Keratinocyte (primary cell): ENCODE results near the gene TRDN. TPM values are rescaled to one million over a fixed set of nuclear protein-coding genes. Genes with fewer than 3 reads are reported as not detected.

Experiments used
- DNase-seq: peaks from one replicate; pipeline ENCODE4 v3.0.0-alpha.2; 2011; ENCODE audit warnings: low read depth, missing footprints, low spot score
- FAIRE-seq: peaks from 2 replicates; lab custom pipeline; 2011; peaks lifted over from hg19 to GRCh38; lab: Jason Lieb, UNC
- H2AFZ ChIP-seq: 2 replicates; pipeline ENCODE4 v1.6.0; 2012; ENCODE audit warnings: low read length, control low read depth, inconsistent platforms; ENCODE audit not compliant: control insufficient read depth
- H3K27ac ChIP-seq: 2 replicates; pipeline ENCODE4 v1.5.1; 2011; ENCODE audit warnings: low read length; ENCODE audit not compliant: control insufficient read depth, insufficient read depth
- H3K27me3 ChIP-seq: 3 replicates; pipeline ENCODE4 v1.6.0; 2011; ENCODE audit warnings: low read length; ENCODE audit not compliant: control insufficient read depth, insufficient read depth; ENCODE audit errors: extremely low read depth
- H3K36me3 ChIP-seq, 2 experiments: 2 replicates in 1 of 2; 3 replicates in 1 of 2; pipeline ENCODE4 v1.5.1; 2011; ENCODE audit warnings: low read length in 2 of 2, mild to moderate bottlenecking in 1 of 2; ENCODE audit not compliant: control insufficient read depth in 2 of 2, insufficient read depth in 2 of 2; ENCODE audit errors: extremely low read depth in 1 of 2
- H3K4me1 ChIP-seq: 3 replicates; pipeline ENCODE4 v1.5.1; 2011; ENCODE audit warnings: low read length; ENCODE audit not compliant: control insufficient read depth, insufficient read depth; ENCODE audit errors: extremely low read depth
- H3K4me2 ChIP-seq: 3 replicates; pipeline ENCODE4 v1.6.0; 2011; ENCODE audit warnings: low read depth, low read length; ENCODE audit not compliant: control insufficient read depth, insufficient read depth; ENCODE audit errors: extremely low read depth
- H3K4me3 ChIP-seq, 3 experiments: fragments of 200-600 bp in 1 of 3; sonication (generic) in 1 of 3; 2 replicates in 2 of 3; 3 replicates in 1 of 3; pipeline ENCODE4 v1.5.1; 2011 to 2016; ENCODE audit warnings: low read length in 3 of 3, mild to moderate bottlenecking in 3 of 3, control low read depth in 2 of 3, inconsistent platforms in 1 of 3, low read depth in 1 of 3, mixed read lengths in 1 of 3, mixed run types in 1 of 3, moderate library complexity in 1 of 3; ENCODE audit not compliant: control insufficient read depth in 2 of 3, insufficient read depth in 2 of 3; ENCODE audit errors: extremely low read depth in 1 of 3
- H3K79me2 ChIP-seq: 2 replicates; pipeline ENCODE4 v1.6.0; 2012; ENCODE audit warnings: low read length; ENCODE audit not compliant: control insufficient read depth, insufficient read depth
- H3K9ac ChIP-seq: 3 replicates; pipeline ENCODE4 v1.6.0; 2011; ENCODE audit warnings: low read length; ENCODE audit not compliant: control insufficient read depth, insufficient read depth; ENCODE audit errors: extremely low read depth
- H3K9me1 ChIP-seq: 3 replicates; pipeline ENCODE4 v1.6.0; 2011; ENCODE audit warnings: low read length; ENCODE audit not compliant: control insufficient read depth, insufficient read depth; ENCODE audit errors: extremely low read depth
- H3K9me3 ChIP-seq: 2 replicates; pipeline ENCODE4 v1.5.1; 2012; ENCODE audit warnings: low read depth, low read length; ENCODE audit not compliant: control insufficient read depth
- H4K20me1 ChIP-seq: 3 replicates; pipeline ENCODE4 v1.6.0; 2011; ENCODE audit warnings: low read length; ENCODE audit not compliant: control insufficient read depth, insufficient read depth; ENCODE audit errors: extremely low read depth
- EZH2 ChIP-seq: IDR thresholded peaks from one replicate; pipeline ENCODE4 v1.6.1; 2012; ENCODE audit warnings: inconsistent platforms, mild to moderate bottlenecking, low read length, moderate library complexity
- dilution Hi-C: fragments of 300-500 bp; cut with MboI; formaldehyde crosslinking; loops from one replicate; pipeline ENCODE4 v1.7.0; 2020; ENCODE audit warnings: low sequenced_read_pairs; ENCODE audit not compliant: extremely low pct_ligation_motif_present
- polyA plus RNA-seq, 5 experiments: library from polyadenylated mRNA; depleted of rRNA in 3 of 5; stranded (reverse) in 3 of 5; stranded (forward) in 1 of 5; unstranded in 1 of 5; fragments of >200 nt; gene quantifications; 1 replicate in 1 of 5; 2 replicates in 3 of 5; 3 replicates in 1 of 5; pipeline versions ENCODE4 v1.2.1 to v1.2.3, GENCODE V29; 2011 to 2012; ENCODE audit warnings: missing spikeins in 2 of 5, low read depth in 1 of 5, low replicate concordance in 1 of 5
- TF ChIP-seq, protein P1 (sequence below), 3 experiments: IDR thresholded peaks in 1 of 3; conservative IDR thresholded peaks in 1 of 3; optimal IDR thresholded peaks in 1 of 3; 2 replicates in 2 of 3; 3 replicates in 1 of 3; pipeline versions ENCODE3 to v1.5.1; 2011; ENCODE audit warnings: low read length in 3 of 3, mild to moderate bottlenecking in 3 of 3, moderate library complexity in 2 of 3, control low read depth in 1 of 3, inconsistent platforms in 1 of 3; ENCODE audit not compliant: insufficient read depth in 2 of 3; ENCODE audit errors: extremely low read depth in 1 of 3

TRDN gene
- polyA plus RNA-seq, 1 donor (not counting 4 experiments of a cell fraction or from before 2014, with no cell fraction given): not detected

DNA sequence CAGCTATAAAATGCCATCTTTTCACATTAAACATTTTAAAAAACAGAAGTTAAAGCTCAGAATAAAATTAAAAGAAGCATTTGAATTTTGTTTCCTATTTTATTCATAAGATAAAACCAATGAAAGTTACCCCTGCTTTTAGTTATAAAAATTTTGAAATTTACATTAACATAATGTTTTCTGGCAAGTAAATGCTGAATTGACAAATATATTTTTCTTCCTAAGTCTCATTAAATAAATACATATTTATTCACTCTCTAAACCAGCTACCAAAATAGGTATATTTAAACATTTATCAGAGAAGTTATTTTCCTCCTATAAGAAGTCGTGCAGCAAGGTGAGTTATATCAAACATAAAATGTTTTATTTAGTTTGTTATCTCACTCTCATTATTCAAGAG is 213.6 kb downstream of the TRDN start:
- H3K9me3 ChIP-seq: no peaks in the 10 kb centered on the region
- DNase-seq (no peak), FAIRE-seq (no peak)
- H3K79me2 ChIP-seq: no peaks in the 10 kb centered on the region
- H3K27ac ChIP-seq: no peak overlapping the region
- H3K36me3 ChIP-seq: no peaks in the 10 kb centered on the region
- H3K4me2 ChIP-seq: no peak overlapping the region
- dilution Hi-C loops: loop anchor here (25.0 kb wide), 1 partner anchor 289 kb away; no protein-coding TSS in a partner anchor
- no peaks in the 10 kb centered on the region for H3K9me1 ChIP-seq
- H3K27me3 ChIP-seq: no peaks in the 10 kb centered on the region
- H3K4me3 ChIP-seq: no peak overlapping the region
- H3K9ac ChIP-seq: no peak overlapping the region
- no peaks in the 10 kb centered on the region for H4K20me1 ChIP-seq
- no peak overlapping the region for H2AFZ ChIP-seq
- no peaks in the 10 kb centered on the region for H3K4me1 ChIP-seq
- TF ChIP-seq EZH2: no peak
- TF ChIP-seq, protein P1, sequence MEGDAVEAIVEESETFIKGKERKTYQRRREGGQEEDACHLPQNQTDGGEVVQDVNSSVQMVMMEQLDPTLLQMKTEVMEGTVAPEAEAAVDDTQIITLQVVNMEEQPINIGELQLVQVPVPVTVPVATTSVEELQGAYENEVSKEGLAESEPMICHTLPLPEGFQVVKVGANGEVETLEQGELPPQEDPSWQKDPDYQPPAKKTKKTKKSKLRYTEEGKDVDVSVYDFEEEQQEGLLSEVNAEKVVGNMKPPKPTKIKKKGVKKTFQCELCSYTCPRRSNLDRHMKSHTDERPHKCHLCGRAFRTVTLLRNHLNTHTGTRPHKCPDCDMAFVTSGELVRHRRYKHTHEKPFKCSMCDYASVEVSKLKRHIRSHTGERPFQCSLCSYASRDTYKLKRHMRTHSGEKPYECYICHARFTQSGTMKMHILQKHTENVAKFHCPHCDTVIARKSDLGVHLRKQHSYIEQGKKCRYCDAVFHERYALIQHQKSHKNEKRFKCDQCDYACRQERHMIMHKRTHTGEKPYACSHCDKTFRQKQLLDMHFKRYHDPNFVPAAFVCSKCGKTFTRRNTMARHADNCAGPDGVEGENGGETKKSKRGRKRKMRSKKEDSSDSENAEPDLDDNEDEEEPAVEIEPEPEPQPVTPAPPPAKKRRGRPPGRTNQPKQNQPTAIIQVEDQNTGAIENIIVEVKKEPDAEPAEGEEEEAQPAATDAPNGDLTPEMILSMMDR (optimal IDR thresholded peaks at IDR 0.05 in 1 of 3, IDR thresholded peaks at IDR 0.05 in 1 of 3, conservative IDR thresholded peaks at IDR 0.05 in 1 of 3; ENCODE audit: extremely low read depth in 1 of 3, insufficient read depth in 2 of 3, low read length in 3 of 3): no peak

DNA sequence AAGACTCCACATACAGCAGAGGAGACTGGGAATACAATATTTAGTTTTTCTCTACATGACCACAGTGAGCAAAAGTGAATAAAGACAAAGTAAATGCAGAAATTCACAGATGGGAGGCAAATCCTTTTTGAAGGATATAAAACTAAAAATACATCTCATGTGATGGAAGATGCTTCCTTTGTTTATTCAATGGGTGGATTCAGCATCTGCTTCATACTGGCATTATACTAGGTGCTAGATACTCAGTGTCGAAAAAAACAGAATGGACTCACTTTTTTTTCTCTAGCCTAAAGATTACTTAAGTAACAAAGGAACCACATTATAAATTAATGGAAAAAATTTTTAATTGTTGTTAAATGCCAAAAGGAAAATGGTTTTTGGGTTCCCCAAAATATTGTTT is 216.2 kb downstream of the TRDN start:
- no peaks in the 10 kb centered on the region for H3K27me3 ChIP-seq
- H3K4me2 ChIP-seq: no peak overlapping the region
- no peaks in the 10 kb centered on the region for H3K9me1 ChIP-seq
- dilution Hi-C loops: loop anchor here (25.0 kb wide), 1 partner anchor 292 kb away; no protein-coding TSS in a partner anchor
- no peak overlapping the region for H3K4me3 ChIP-seq
- H3K27ac ChIP-seq: no peak overlapping the region
- no peaks in the 10 kb centered on the region for H3K9me3 ChIP-seq
- H3K4me1 ChIP-seq: no peaks in the 10 kb centered on the region
- no peak overlapping the region for H2AFZ ChIP-seq
- FAIRE-seq (no peak), DNase-seq (no peak)
- no peaks in the 10 kb centered on the region for H3K79me2 ChIP-seq
- TF ChIP-seq EZH2: no peak
- TF ChIP-seq, protein P1 (optimal IDR thresholded peaks at IDR 0.05 in 1 of 3, IDR thresholded peaks at IDR 0.05 in 1 of 3, conservative IDR thresholded peaks at IDR 0.05 in 1 of 3; ENCODE audit: extremely low read depth in 1 of 3, insufficient read depth in 2 of 3, low read length in 3 of 3): no peak
- no peak overlapping the region for H3K9ac ChIP-seq
- no peaks in the 10 kb centered on the region for H3K36me3 ChIP-seq
- H4K20me1 ChIP-seq: no peaks in the 10 kb centered on the region
